Osteoblast (primary cell): Measurements from ENCODE around the gene HS3ST3B1. TPM values are rescaled to one million over a fixed set of nuclear protein-coding genes. Genes with fewer than 3 reads are reported as not detected.

ENCODE experiments used
- DNase-seq: peaks from one replicate; pipeline ENCODE4 v3.0.0; 2011; ENCODE audit warnings: low spot score, mixed read lengths; ENCODE audit not compliant: insufficient read length; ENCODE audit errors: missing footprints
- H2AFZ ChIP-seq: 2 replicates; pipeline ENCODE4 v1.6.0; 2011; ENCODE audit warnings: mild to moderate bottlenecking, low read length
- H3K27ac ChIP-seq: 2 replicates; pipeline ENCODE4 v1.5.1; 2011; ENCODE audit warnings: mild to moderate bottlenecking, low read depth, low read length, moderate library complexity
- H3K27me3 ChIP-seq: 2 replicates; pipeline ENCODE4 v1.6.0; 2012; ENCODE audit warnings: mild to moderate bottlenecking, control low read depth, inconsistent platforms, low read length, moderate library complexity; ENCODE audit not compliant: insufficient read depth
- H3K36me3 ChIP-seq: 2 replicates; pipeline ENCODE4 v1.5.1; 2011; ENCODE audit warnings: mild to moderate bottlenecking, low read length, control low read depth, moderate library complexity; ENCODE audit not compliant: insufficient read depth
- H3K4me1 ChIP-seq: 2 replicates; pipeline ENCODE4 v1.5.1; 2011; ENCODE audit warnings: mild to moderate bottlenecking, low read length, control low read depth, moderate library complexity; ENCODE audit not compliant: insufficient read depth
- H3K4me2 ChIP-seq: 2 replicates; pipeline ENCODE4 v1.6.0; 2011; ENCODE audit warnings: mild to moderate bottlenecking, low read length; ENCODE audit not compliant: insufficient read depth
- H3K4me3 ChIP-seq: fragments of 200-600 bp; sonication (generic); 3 replicates; pipeline ENCODE4 v1.5.1; 2012; ENCODE audit warnings: mild to moderate bottlenecking, low read length, inconsistent platforms; ENCODE audit not compliant: insufficient read depth
- H3K79me2 ChIP-seq: 2 replicates; pipeline ENCODE4 v1.6.0; 2012; ENCODE audit warnings: mild to moderate bottlenecking, low read length, control low read depth, inconsistent platforms; ENCODE audit not compliant: insufficient read depth
- H3K9me3 ChIP-seq: 2 replicates; pipeline ENCODE4 v1.5.1; 2011; ENCODE audit warnings: low read depth, low read length, control low read depth
- H4K20me1 ChIP-seq: 2 replicates; pipeline ENCODE4 v1.6.0; 2012; ENCODE audit warnings: mild to moderate bottlenecking, low read length, control low read depth; ENCODE audit not compliant: insufficient read depth
- total RNA-seq: library from RNA; depleted of rRNA; stranded (reverse); fragments of >200 nt; gene quantifications from 2 replicates; pipeline ENCODE4 v1.2.3, GENCODE V29; 2012
- TF ChIP-seq, protein P1 (sequence below): IDR thresholded peaks from 2 replicates; pipeline ENCODE4 v1.5.1; 2011; ENCODE audit warnings: mild to moderate bottlenecking, low read depth, low read length, moderate library complexity; ENCODE audit errors: extremely low read depth

HS3ST3B1 gene
- total RNA-seq, 1 donor = 13.4 TPM

DNA sequence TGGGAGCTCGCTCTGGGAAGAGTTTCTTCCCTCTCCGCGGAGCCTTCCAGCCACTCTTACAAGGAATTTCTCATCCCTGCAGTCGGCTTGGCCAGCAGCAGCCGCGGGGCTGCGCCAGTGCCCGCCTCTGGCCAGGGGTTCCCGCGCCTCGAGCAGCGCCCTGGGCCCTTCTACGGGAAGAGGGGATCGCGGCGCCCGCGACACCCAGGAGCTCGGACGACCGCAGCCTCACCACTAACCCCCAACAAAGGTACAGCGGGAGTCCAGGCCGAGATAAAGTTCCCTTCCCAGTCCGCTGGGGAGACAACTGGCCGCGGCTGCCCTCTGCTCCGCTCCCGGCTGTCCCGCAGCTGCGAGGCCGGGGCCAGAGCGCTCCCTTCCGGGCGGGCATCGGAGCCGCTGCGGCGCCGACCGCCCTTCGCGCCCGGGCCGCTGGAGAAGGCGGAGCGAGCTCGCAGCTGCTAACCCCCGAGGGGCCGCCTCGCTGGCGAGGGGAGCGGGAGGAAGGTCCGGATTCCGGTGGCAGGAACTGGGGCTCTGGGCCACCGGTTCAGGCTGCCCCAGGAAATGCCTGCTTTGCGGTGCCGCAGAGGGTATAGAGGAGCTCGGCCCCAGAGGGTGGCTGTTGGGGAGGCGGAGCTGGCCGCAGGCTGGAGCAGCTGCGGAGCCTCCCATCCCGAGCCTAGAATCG lies 3.6 kb upstream of the HS3ST3B1 start:
- Histone ChIP-seq H2AFZ (peak overlapping the region; percentile 90), H3K79me2 (peaks cover 14% of the 10 kb centered on the region), H3K27me3 (no peaks in the 10 kb centered on the region), H3K27ac (no peak overlapping the region), H4K20me1 (peaks cover 3% of the 10 kb centered on the region), H3K4me1 (peaks cover 11% of the 10 kb centered on the region), H3K4me2 (peak overlapping the region; percentile 67), H3K4me3 (peak overlapping the region; percentile 75), H3K9me3 (no peaks in the 10 kb centered on the region), H3K36me3 (no peaks in the 10 kb centered on the region)
- peak; percentile 96 for DNase-seq
- TF ChIP-seq, protein P1, sequence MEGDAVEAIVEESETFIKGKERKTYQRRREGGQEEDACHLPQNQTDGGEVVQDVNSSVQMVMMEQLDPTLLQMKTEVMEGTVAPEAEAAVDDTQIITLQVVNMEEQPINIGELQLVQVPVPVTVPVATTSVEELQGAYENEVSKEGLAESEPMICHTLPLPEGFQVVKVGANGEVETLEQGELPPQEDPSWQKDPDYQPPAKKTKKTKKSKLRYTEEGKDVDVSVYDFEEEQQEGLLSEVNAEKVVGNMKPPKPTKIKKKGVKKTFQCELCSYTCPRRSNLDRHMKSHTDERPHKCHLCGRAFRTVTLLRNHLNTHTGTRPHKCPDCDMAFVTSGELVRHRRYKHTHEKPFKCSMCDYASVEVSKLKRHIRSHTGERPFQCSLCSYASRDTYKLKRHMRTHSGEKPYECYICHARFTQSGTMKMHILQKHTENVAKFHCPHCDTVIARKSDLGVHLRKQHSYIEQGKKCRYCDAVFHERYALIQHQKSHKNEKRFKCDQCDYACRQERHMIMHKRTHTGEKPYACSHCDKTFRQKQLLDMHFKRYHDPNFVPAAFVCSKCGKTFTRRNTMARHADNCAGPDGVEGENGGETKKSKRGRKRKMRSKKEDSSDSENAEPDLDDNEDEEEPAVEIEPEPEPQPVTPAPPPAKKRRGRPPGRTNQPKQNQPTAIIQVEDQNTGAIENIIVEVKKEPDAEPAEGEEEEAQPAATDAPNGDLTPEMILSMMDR = peak; percentile 40

DNA sequence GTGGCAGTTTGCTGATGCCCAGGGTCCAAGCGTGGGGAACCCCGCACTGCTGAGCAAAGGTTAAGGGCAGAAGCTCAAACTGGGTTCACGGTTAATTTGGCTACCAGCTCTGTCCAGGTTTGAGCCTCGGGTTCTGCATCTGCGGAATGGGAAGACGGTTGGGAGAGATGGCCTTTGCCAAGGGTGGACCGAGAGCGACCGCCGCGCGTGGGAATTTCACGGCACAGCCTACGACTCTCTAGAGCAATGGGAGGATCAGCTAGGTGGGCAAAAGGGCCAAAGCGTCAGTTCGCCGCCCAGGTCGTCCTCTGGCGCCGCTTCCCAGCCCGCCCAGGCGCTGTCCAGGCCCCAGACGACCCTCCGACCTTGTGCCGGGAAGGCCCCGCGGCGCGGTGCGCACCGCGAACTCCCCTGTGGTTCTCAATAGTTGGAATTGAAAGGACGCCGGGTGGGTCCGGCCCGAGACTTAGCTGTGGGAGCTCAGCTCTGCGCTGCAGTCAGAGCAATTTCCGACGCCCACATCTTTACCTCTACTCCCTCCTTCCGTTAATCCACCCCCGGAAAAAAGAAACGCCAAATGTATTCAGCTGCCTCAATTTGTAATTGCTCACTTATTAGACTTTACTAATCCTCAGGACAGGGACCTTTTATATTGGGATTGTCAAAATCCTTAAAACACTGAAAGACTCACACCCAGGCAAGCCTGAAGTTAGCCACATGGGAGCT lies 2.5 kb upstream of the HS3ST3B1 start:
- H3K4me1 ChIP-seq = peaks cover 16% of the 10 kb centered on the region
- peak overlapping the region; percentile 96 for H3K4me2 ChIP-seq

DNA sequence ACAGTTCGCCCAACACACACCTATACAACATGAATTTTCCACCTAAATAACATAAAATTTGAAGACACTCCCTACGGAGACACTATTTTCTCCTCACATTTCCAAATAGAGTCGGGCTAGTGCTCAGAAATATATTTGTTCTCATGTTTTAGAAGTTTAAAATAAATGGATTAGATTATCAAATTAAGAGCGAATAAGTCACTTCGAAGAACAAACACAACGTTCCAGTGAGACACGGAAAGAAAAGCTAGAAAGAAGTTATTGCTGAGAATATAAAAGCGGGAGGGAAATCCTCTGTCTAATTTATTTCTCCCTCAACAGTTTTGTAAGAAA lies 2.0 kb upstream of the HS3ST3B1 start:
- peak; percentile 71 for DNase-seq
- Histone ChIP-seq H2AFZ (peak overlapping the region; percentile 86), H3K9me3 (no peaks in the 10 kb centered on the region), H3K27ac (no peak overlapping the region), H3K4me2 (peak overlapping the region; percentile 96), H3K27me3 (no peaks in the 10 kb centered on the region), H3K4me3 (peak overlapping the region; percentile 96), H3K79me2 (peaks cover 29% of the 10 kb centered on the region), H3K36me3 (no peaks in the 10 kb centered on the region), H4K20me1 (peaks cover 7% of the 10 kb centered on the region), H3K4me1 (peaks cover 16% of the 10 kb centered on the region)
- TF ChIP-seq, protein P1 = no peak

More for the DNA sequence above, 2.5 kb upstream of the HS3ST3B1 start:
- Histone ChIP-seq H3K36me3 (no peaks in the 10 kb centered on the region), H3K79me2 (peaks cover 24% of the 10 kb centered on the region), H3K27ac (no peak overlapping the region), H3K27me3 (no peaks in the 10 kb centered on the region), H4K20me1 (peaks cover 7% of the 10 kb centered on the region), H3K9me3 (no peaks in the 10 kb centered on the region), H2AFZ (no peak overlapping the region), H3K4me3 (no peak overlapping the region)
- no peak for DNase-seq
- TF ChIP-seq, protein P1 = no peak
